Urothelium cell line (cell line): ENCODE results near the gene SLC25A21.
"Not testable (repeated sequence)": the region's sequence is repeated elsewhere in the genome, so short reads cannot be mapped to it uniquely, and the experiment has no call there.

Source experiments
- DNase-seq: peaks from one replicate; pipeline ENCODE4 v3.0.0; 2011; ENCODE audit warnings: low spot score, mixed read lengths
- FAIRE-seq: peaks from 2 replicates; lab custom pipeline; 2011; peaks lifted over from hg19 to GRCh38; lab: Jason Lieb, UNC

SLC25A21 gene

GRCh38 chr14:36845356-36846012, 326.9 kb downstream of the SLC25A21 start:
- no peak for DNase-seq
- FAIRE-seq = no peak

GRCh38 chr14:36844443-36845195, 327.8 kb downstream of the SLC25A21 start:
- DNase-seq (no peak), FAIRE-seq (no peak)

GRCh38 chr14:36843410-36843809, 329.0 kb downstream of the SLC25A21 start:
- DNase-seq (no peak), FAIRE-seq (no peak)

GRCh38 chr14:36835128-36835527, 337.3 kb downstream of the SLC25A21 start:
- no peak for DNase-seq

GRCh38 chr14:36834293-36834692, 338.1 kb downstream of the SLC25A21 start:
- DNase-seq (no peak), FAIRE-seq (no peak)

More at GRCh38 chr14:36835128-36835527, 337.3 kb downstream of the SLC25A21 start:
- no peak for FAIRE-seq

GRCh38 chr14:36829547-36829946, 342.9 kb downstream of the SLC25A21 start:
- DNase-seq (no peak), FAIRE-seq (no peak)

- no peak for FAIRE-seq
- no peak for DNase-seq
These were observed 344.5 kb downstream of the SLC25A21 start for GRCh38 chr14:36827861-36828260.

- DNase-seq (no peak), FAIRE-seq (no peak)
These were observed 345.8 kb downstream of the SLC25A21 start for GRCh38 chr14:36826614-36827013.

GRCh38 chr14:36824854-36825253, 347.6 kb downstream of the SLC25A21 start:
- DNase-seq (no peak), FAIRE-seq (no peak)

GRCh38 chr14:36823651-36824050, 348.8 kb downstream of the SLC25A21 start:
- DNase-seq (no peak), FAIRE-seq (no peak)

- DNase-seq = no peak
- FAIRE-seq = no peak
These were observed 349.7 kb downstream of the SLC25A21 start for GRCh38 chr14:36822685-36823084.

- no peak for FAIRE-seq
- DNase-seq = no peak
These were observed 351.5 kb downstream of the SLC25A21 start for GRCh38 chr14:36820901-36821300.

GRCh38 chr14:36820111-36820709, 352.2 kb downstream of the SLC25A21 start:
- DNase-seq = no peak
- FAIRE-seq = no peak

GRCh38 chr14:36818794-36819384, 353.5 kb downstream of the SLC25A21 start:
- FAIRE-seq (no peak), DNase-seq (peak; percentile 14)

- no peak for FAIRE-seq
These were observed 354.2 kb downstream of the SLC25A21 start for GRCh38 chr14:36818246-36818645.

GRCh38 chr14:36817071-36817930, 355.1 kb downstream of the SLC25A21 start:
- no peak for FAIRE-seq
- no peak for DNase-seq

More at GRCh38 chr14:36818246-36818645, 354.2 kb downstream of the SLC25A21 start:
- DNase-seq = no peak

- FAIRE-seq = no peak
- no peak for DNase-seq
These were observed 355.9 kb downstream of the SLC25A21 start for GRCh38 chr14:36816481-36816880.

- not testable (repeated sequence) for FAIRE-seq, DNase-seq
These were observed 357.6 kb downstream of the SLC25A21 start for GRCh38 chr14:36814783-36815182.

GRCh38 chr14:36810209-36810608, 362.2 kb downstream of the SLC25A21 start:
- no peak for FAIRE-seq
- DNase-seq = no peak

- FAIRE-seq = no peak
- no peak for DNase-seq
These were observed 364.7 kb downstream of the SLC25A21 start for GRCh38 chr14:36807727-36808126.
